Sigmoid colon (tissue), 4 donors: ENCODE data around the gene DPF1.

Experiments
- EP300 ChIP-seq, 4 donors: sonication (generic); formaldehyde crosslinking; IDR thresholded peaks; one replicate each; pipeline ENCODE4 v1.6.1; 2017; ENCODE audit warnings: antibody characterized with exemption in 4 of 4
- POLR2A ChIP-seq, 2 donors: fragments of 450-650 bp; IDR thresholded peaks; one replicate each; pipeline ENCODE4 v1.6.1; 2016; ENCODE audit warnings: antibody characterized with exemption in 2 of 2, mild to moderate bottlenecking in 2 of 2, moderate library complexity in 2 of 2
- POLR2AphosphoS5 ChIP-seq, 4 donors: sonication (generic); formaldehyde crosslinking; IDR thresholded peaks; one replicate each; pipeline ENCODE4 v1.6.1; 2017; ENCODE audit warnings: antibody characterized with exemption in 4 of 4
- TF ChIP-seq, protein P1 (sequence below), 4 experiments: fragments of 450-650 bp in 3 of 4; fragments of 200-600 bp in 1 of 4; IDR thresholded peaks; one replicate each; pipeline ENCODE4 v1.5.1; 2016 to 2019; ENCODE audit warnings: antibody characterized with exemption in 4 of 4, mild to moderate bottlenecking in 3 of 4, moderate library complexity in 2 of 4

DNA sequence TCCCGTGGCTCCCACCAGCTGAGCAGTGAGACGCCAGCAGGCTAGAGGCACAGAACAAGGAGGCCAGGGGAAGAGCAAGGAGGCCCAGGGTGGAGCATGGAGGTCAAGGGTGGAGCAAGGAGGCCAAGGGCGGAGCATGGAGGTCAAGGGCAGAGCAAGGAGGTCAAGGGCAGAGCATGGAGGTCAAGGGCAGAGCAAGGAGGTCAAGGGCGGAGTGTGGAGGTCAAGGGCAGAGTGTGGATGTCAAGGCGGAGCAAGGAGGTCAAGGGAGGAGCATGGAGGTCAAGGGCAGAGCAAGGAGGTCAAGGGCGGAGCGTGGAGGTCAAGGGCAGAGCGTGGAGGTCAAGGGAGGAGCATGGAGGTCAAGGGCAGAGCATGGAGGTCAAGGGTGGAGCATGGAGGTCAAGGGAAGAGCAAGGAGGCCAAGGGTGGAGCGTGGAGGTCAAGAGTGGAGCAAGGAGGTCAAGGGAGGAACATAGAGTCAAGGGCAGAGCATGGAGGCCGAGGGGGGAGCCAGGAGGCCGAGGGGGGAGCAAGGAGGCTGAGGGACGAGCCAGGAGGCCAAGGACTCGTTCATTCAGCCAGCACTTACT lies 27.7 kb downstream of the DPF1 start:
- TF ChIP-seq, protein P1, sequence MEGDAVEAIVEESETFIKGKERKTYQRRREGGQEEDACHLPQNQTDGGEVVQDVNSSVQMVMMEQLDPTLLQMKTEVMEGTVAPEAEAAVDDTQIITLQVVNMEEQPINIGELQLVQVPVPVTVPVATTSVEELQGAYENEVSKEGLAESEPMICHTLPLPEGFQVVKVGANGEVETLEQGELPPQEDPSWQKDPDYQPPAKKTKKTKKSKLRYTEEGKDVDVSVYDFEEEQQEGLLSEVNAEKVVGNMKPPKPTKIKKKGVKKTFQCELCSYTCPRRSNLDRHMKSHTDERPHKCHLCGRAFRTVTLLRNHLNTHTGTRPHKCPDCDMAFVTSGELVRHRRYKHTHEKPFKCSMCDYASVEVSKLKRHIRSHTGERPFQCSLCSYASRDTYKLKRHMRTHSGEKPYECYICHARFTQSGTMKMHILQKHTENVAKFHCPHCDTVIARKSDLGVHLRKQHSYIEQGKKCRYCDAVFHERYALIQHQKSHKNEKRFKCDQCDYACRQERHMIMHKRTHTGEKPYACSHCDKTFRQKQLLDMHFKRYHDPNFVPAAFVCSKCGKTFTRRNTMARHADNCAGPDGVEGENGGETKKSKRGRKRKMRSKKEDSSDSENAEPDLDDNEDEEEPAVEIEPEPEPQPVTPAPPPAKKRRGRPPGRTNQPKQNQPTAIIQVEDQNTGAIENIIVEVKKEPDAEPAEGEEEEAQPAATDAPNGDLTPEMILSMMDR (IDR thresholded peaks at IDR 0.05): no peak
- TF ChIP-seq POLR2A (IDR thresholded peaks at IDR 0.05): no peak
- TF ChIP-seq EP300 (IDR thresholded peaks at IDR 0.05): no peak
- TF ChIP-seq POLR2AphosphoS5 (IDR thresholded peaks at IDR 0.05): no peak
